ENCODE data around the gene AP5S1. TPM values are rescaled to one million over a fixed set of nuclear protein-coding genes. Genes with fewer than 3 reads are reported as not detected.

AP5S1 gene
- polyA plus RNA-seq, 1 donor (not counting 4 experiments of a cell fraction or from before 2014, with no cell fraction given), result 5.2 TPM

DNA sequence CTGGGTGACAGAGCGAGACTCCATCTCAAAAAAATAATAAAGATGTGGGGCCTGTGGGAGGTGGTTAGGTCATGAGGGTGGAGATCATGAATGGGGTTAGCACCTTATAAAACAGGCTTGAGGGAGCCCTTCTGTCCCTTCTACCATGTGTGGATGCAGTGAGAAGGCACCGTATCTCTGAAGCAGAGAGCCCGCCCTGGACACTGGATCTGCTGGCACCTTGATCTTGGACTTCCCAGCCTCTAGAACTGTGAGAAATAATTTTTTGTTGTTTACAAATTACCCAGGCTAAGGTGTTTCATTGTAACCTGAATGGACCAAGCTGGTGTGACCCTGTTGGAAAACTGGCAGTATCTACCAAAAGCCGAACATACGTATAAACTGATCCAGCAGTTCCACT, 53.2 kb downstream of the AP5S1 start:
- no peak overlapping the region for H2AFZ ChIP-seq (ENCODE audit: control insufficient read depth, low read length)
- H3K27ac ChIP-seq (ENCODE audit: control insufficient read depth, insufficient read depth, low read length), result no peak overlapping the region
- H3K79me2 ChIP-seq (ENCODE audit: control insufficient read depth, insufficient read depth, low read length), result no peaks in the 10 kb centered on the region
- H3K4me2 ChIP-seq (ENCODE audit: control insufficient read depth, extremely low read depth, insufficient read depth, low read depth, low read length), result no peak overlapping the region
- H3K9me3 ChIP-seq (ENCODE audit: control insufficient read depth, low read depth, low read length), result no peaks in the 10 kb centered on the region
- no peaks in the 10 kb centered on the region for H3K4me1 ChIP-seq (ENCODE audit: control insufficient read depth, extremely low read depth, insufficient read depth, low read length)
- H3K9ac ChIP-seq (ENCODE audit: control insufficient read depth, extremely low read depth, insufficient read depth, low read length), result no peak overlapping the region
- dilution Hi-C loops (cut with MboI; ENCODE audit: extremely low pct_ligation_motif_present, low sequenced_read_pairs), result no loop called here
- H3K36me3 ChIP-seq (ENCODE audit: control insufficient read depth in 2 of 2, extremely low read depth in 1 of 2, insufficient read depth in 2 of 2, low read length in 2 of 2), result peaks cover 7 to 9% of the 10 kb centered on the region in 2 experiments
- H3K27me3 ChIP-seq (ENCODE audit: control insufficient read depth, extremely low read depth, insufficient read depth, low read length), result no peaks in the 10 kb centered on the region
- H3K4me3 ChIP-seq (ENCODE audit: control insufficient read depth in 2 of 3, extremely low read depth in 1 of 3, insufficient read depth in 2 of 3, low read depth in 1 of 3, low read length in 3 of 3), result no peak overlapping the region
- FAIRE-seq (no peak), DNase-seq (ENCODE audit: low read depth, low spot score) (no peak)
- H3K9me1 ChIP-seq (ENCODE audit: control insufficient read depth, extremely low read depth, insufficient read depth, low read length), result no peaks in the 10 kb centered on the region
- H4K20me1 ChIP-seq (ENCODE audit: control insufficient read depth, extremely low read depth, insufficient read depth, low read length), result no peaks in the 10 kb centered on the region
- no peak for TF ChIP-seq EZH2 (IDR thresholded peaks at IDR 0.05; ENCODE audit: low read length)
- TF ChIP-seq, protein P1, sequence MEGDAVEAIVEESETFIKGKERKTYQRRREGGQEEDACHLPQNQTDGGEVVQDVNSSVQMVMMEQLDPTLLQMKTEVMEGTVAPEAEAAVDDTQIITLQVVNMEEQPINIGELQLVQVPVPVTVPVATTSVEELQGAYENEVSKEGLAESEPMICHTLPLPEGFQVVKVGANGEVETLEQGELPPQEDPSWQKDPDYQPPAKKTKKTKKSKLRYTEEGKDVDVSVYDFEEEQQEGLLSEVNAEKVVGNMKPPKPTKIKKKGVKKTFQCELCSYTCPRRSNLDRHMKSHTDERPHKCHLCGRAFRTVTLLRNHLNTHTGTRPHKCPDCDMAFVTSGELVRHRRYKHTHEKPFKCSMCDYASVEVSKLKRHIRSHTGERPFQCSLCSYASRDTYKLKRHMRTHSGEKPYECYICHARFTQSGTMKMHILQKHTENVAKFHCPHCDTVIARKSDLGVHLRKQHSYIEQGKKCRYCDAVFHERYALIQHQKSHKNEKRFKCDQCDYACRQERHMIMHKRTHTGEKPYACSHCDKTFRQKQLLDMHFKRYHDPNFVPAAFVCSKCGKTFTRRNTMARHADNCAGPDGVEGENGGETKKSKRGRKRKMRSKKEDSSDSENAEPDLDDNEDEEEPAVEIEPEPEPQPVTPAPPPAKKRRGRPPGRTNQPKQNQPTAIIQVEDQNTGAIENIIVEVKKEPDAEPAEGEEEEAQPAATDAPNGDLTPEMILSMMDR (optimal IDR thresholded peaks at IDR 0.05 in 1 of 3, IDR thresholded peaks at IDR 0.05 in 1 of 3, conservative IDR thresholded peaks at IDR 0.05 in 1 of 3; ENCODE audit: extremely low read depth in 1 of 3, insufficient read depth in 2 of 3, low read length in 3 of 3), result no peak

DNA sequence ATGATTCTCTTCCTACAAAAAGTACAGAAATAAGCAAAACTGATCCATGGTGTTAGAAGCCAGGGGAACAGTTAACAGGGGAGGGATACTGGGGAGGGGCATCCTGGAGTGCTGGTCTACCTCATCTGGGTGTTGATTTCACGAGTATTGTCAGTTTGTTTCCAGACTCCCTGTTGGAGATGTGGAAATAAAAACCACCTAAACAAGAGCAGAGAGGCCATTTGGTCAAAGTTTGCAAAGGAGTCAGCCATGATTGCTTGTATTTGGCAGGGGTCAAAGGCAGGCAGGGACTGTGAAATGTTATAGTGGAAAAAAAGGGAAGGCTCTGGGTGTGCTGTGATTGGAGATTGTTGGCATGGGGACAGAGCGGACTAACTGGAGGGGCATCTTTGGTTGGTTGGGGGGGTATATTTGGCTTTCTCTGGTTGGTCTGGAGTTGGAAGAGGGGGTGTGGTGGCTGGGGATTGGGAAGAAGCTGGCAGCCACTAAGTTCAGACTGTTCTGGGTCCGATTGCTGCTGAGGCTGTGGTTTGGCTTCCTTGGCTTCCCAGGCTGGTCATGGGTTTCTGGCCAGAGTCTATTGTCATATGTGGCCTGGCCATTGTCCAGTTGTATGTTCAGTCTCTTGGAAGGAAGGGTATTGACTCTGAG, 54.0 kb downstream of the AP5S1 start:
- H3K4me1 ChIP-seq (ENCODE audit: control insufficient read depth, extremely low read depth, insufficient read depth, low read length), result no peaks in the 10 kb centered on the region
- no peak overlapping the region for H3K4me3 ChIP-seq (ENCODE audit: control insufficient read depth in 2 of 3, extremely low read depth in 1 of 3, insufficient read depth in 2 of 3, low read depth in 1 of 3, low read length in 3 of 3)
- H3K27ac ChIP-seq (ENCODE audit: control insufficient read depth, insufficient read depth, low read length), result no peak overlapping the region
- H3K9ac ChIP-seq (ENCODE audit: control insufficient read depth, extremely low read depth, insufficient read depth, low read length), result no peak overlapping the region
- no peaks in the 10 kb centered on the region for H3K79me2 ChIP-seq (ENCODE audit: control insufficient read depth, insufficient read depth, low read length)
- no peak for TF ChIP-seq EZH2 (IDR thresholded peaks at IDR 0.05; ENCODE audit: low read length)
- TF ChIP-seq, protein P1 (optimal IDR thresholded peaks at IDR 0.05 in 1 of 3, IDR thresholded peaks at IDR 0.05 in 1 of 3, conservative IDR thresholded peaks at IDR 0.05 in 1 of 3; ENCODE audit: extremely low read depth in 1 of 3, insufficient read depth in 2 of 3, low read length in 3 of 3), result no peak
- no peak overlapping the region for H3K4me2 ChIP-seq (ENCODE audit: control insufficient read depth, extremely low read depth, insufficient read depth, low read depth, low read length)
- no peaks in the 10 kb centered on the region for H3K9me3 ChIP-seq (ENCODE audit: control insufficient read depth, low read depth, low read length)
- FAIRE-seq (no peak), DNase-seq (ENCODE audit: low read depth, low spot score) (no peak)
- dilution Hi-C loops (cut with MboI; ENCODE audit: extremely low pct_ligation_motif_present, low sequenced_read_pairs), result no loop called here
- peaks cover 9 to 10% of the 10 kb centered on the region in 2 experiments for H3K36me3 ChIP-seq (ENCODE audit: control insufficient read depth in 2 of 2, extremely low read depth in 1 of 2, insufficient read depth in 2 of 2, low read length in 2 of 2)
- no peak overlapping the region for H2AFZ ChIP-seq (ENCODE audit: control insufficient read depth, low read length)
- no peaks in the 10 kb centered on the region for H4K20me1 ChIP-seq (ENCODE audit: control insufficient read depth, extremely low read depth, insufficient read depth, low read length)
- no peaks in the 10 kb centered on the region for H3K9me1 ChIP-seq (ENCODE audit: control insufficient read depth, extremely low read depth, insufficient read depth, low read length)
- H3K27me3 ChIP-seq (ENCODE audit: control insufficient read depth, extremely low read depth, insufficient read depth, low read length), result no peaks in the 10 kb centered on the region
